Measurements from ENCODE around the gene GDI1. TPM values are rescaled to one million over a fixed set of nuclear protein-coding genes. Genes with fewer than 3 reads are reported as not detected.

GDI1 gene
- total and polyA plus RNA-seq, 7 experiments from 2014 or later: 18.8 to 174 (median 115) TPM

GRCh38 chrX:154443992-154444754 lies 7.2 kb downstream of the GDI1 start, which contains the start of gene FAM50A:
Gene FAM50A, plus strand, starts transcription at chrX:154444141. Its CDS starts 95 bp downstream, at chrX:154444236.
- no peaks in the 10 kb centered on the region for H3K9me3 ChIP-seq (ENCODE audit: control insufficient read depth in 2 of 3, low read length in 3 of 3)
- H3K27me3 ChIP-seq (ENCODE audit: control insufficient read depth in 2 of 2, insufficient read depth in 2 of 2, low read length in 2 of 2): no peaks in the 10 kb centered on the region
- peak within 1 kb of the TSS; percentile 55 for H3K4me3 ChIP-seq (ENCODE audit: low read length)
- intact Hi-C loops (cut with micrococcal nuclease): loop anchor here (1.0 to 5.0 kb wide), 3 partner anchors 13 to 33 kb away; partner anchors contain the start of gene LAGE3 (in 1 of the 2)
- H3K27me3 Mint-ChIP-seq: no peaks in the 10 kb centered on the region
- peak; percentile 91 for ATAC-seq
- H3K4me3 Mint-ChIP-seq: peak within 1 kb of the TSS; percentile 53 to 84 (median 78)
- peaks cover 0 to 6% (median 0%) of the 10 kb centered on the region in 5 donors for H3K36me3 Mint-ChIP-seq
- peak within 1 kb of the TSS; percentile 74 for H3K27ac ChIP-seq (ENCODE audit: low read depth, low read length)
- peaks cover 0 to 29% (median 10%) of the 10 kb centered on the region in 7 donors for H3K4me1 Mint-ChIP-seq
- peaks cover 0 to 3% (median 0%) of the 10 kb centered on the region in 11 donors for H3K9me3 Mint-ChIP-seq
- H3K27ac Mint-ChIP-seq: peak within 1 kb of the TSS in 6 of 9 donors; percentile 71 to 88 (median 78)
- ChIA-PET POLR2A (interaction anchor here (0.5 to 4.1 kb wide), 8 partner anchors 15 to 47 kb away, joined by 3 to 11 read pairs (median 4); partner anchors contain the start of genes ATP6AP1, RPL10, SLC10A3 and UBL4A), CTCF (no interaction called here)
- peaks cover 0 to 34% (median 0%) of the 10 kb centered on the region in 3 experiments for H3K36me3 ChIP-seq (ENCODE audit: control insufficient read depth in 2 of 3, insufficient read depth in 3 of 3, low read length in 3 of 3)
- DNase-seq: peak; percentile 38 to 81 (median 53)
- peaks cover 6 to 14% of the 10 kb centered on the region in 2 donors for H3K4me1 ChIP-seq (ENCODE audit: control insufficient read depth in 2 of 2, insufficient read depth in 2 of 2, low read length in 2 of 2)

- intact Hi-C loops (cut with micrococcal nuclease): loop anchor here (1.0 to 5.0 kb wide), 2 partner anchors 12 to 32 kb away; partner anchors contain the start of gene LAGE3 (in 1 of the 2)
- POLR2A ChIA-PET: interaction anchor here (0.7 to 4.1 kb wide), 7 partner anchors 10 to 518 kb away, joined by 3 to 11 read pairs (median 3); partner anchors contain the start of genes RPL10, SLC10A3 and UBL4A
- no peaks in the 10 kb centered on the region for H3K27me3 ChIP-seq (ENCODE audit: control insufficient read depth in 2 of 2, insufficient read depth in 2 of 2, low read length in 2 of 2)
- peak overlapping the region; percentile 74 for H3K27ac ChIP-seq (ENCODE audit: low read depth, low read length)
- CTCF ChIA-PET: no interaction called here
- H3K36me3 ChIP-seq (ENCODE audit: control insufficient read depth in 2 of 3, insufficient read depth in 3 of 3, low read length in 3 of 3): peaks cover 0 to 40% (median 0%) of the 10 kb centered on the region in 3 experiments
- Mint-ChIP-seq H3K36me3 (peaks cover 0 to 6% (median 0%) of the 10 kb centered on the region in 5 donors), H3K4me1 (peaks cover 0 to 29% (median 10%) of the 10 kb centered on the region in 7 donors), H3K4me3 (peak overlapping the region in 6 of 10 donors; percentile 4 to 84 (median 48)), H3K27ac (peak overlapping the region in 3 of 9 donors; percentile 31 to 48 (median 38)), H3K27me3 (no peaks in the 10 kb centered on the region), H3K9me3 (peaks cover 0 to 3% (median 0%) of the 10 kb centered on the region in 11 donors)
- H3K4me3 ChIP-seq (ENCODE audit: low read length): peak overlapping the region; percentile 55
- no peaks in the 10 kb centered on the region for H3K9me3 ChIP-seq (ENCODE audit: control insufficient read depth in 2 of 3, low read length in 3 of 3)
- H3K4me1 ChIP-seq (ENCODE audit: control insufficient read depth in 2 of 2, insufficient read depth in 2 of 2, low read length in 2 of 2): peaks cover 6 to 14% of the 10 kb centered on the region in 2 donors
- ATAC-seq: no peak
- DNase-seq: no peak
These were observed 7.8 kb downstream of the GDI1 start for GRCh38 chrX:154444755-154445246.

- no peak for DNase-seq
- Histone ChIP-seq H3K27ac (ENCODE audit: low read depth, low read length) (no peak overlapping the region), H3K27me3 (ENCODE audit: control insufficient read depth in 2 of 2, insufficient read depth in 2 of 2, low read length in 2 of 2) (no peaks in the 10 kb centered on the region), H3K4me1 (ENCODE audit: control insufficient read depth in 2 of 2, insufficient read depth in 2 of 2, low read length in 2 of 2) (peaks cover 6 to 14% of the 10 kb centered on the region in 2 donors), H3K9me3 (ENCODE audit: control insufficient read depth in 2 of 3, low read length in 3 of 3) (no peaks in the 10 kb centered on the region), H3K4me3 (ENCODE audit: low read length) (no peak overlapping the region), H3K36me3 (ENCODE audit: control insufficient read depth in 2 of 3, insufficient read depth in 3 of 3, low read length in 3 of 3) (peaks cover 0 to 45% (median 0%) of the 10 kb centered on the region in 3 experiments)
- ChIA-PET CTCF (no interaction called here), POLR2A (interaction anchor here (1.2 to 4.1 kb wide), 5 partner anchors 11 to 48 kb away, joined by 3 to 11 read pairs (median 7); partner anchors contain the start of genes RPL10, SLC10A3 and UBL4A)
- Mint-ChIP-seq H3K4me1 (peaks cover 0 to 22% (median 10%) of the 10 kb centered on the region in 7 donors), H3K4me3 (peak overlapping the region in 3 of 10 donors; percentile 19 to 84 (median 57)), H3K9me3 (peaks cover 0 to 4% (median 0%) of the 10 kb centered on the region in 11 donors), H3K27ac (peak overlapping the region in 2 of 9 donors; percentile 19 to 55), H3K27me3 (no peaks in the 10 kb centered on the region), H3K36me3 (peaks cover 0 to 6% (median 0%) of the 10 kb centered on the region in 5 donors)
- ATAC-seq: no peak
- intact Hi-C loops (cut with micrococcal nuclease): no loop called here
These were observed 8.8 kb downstream of the GDI1 start for GRCh38 chrX:154445776-154446175.

GRCh38 chrX:154446430-154446829 lies 9.5 kb downstream of the GDI1 start:
- Histone ChIP-seq H3K4me3 (ENCODE audit: low read length) (no peak overlapping the region), H3K4me1 (ENCODE audit: control insufficient read depth in 2 of 2, insufficient read depth in 2 of 2, low read length in 2 of 2) (peaks cover 6 to 14% of the 10 kb centered on the region in 2 donors), H3K9me3 (ENCODE audit: control insufficient read depth in 2 of 3, low read length in 3 of 3) (no peaks in the 10 kb centered on the region), H3K27me3 (ENCODE audit: control insufficient read depth in 2 of 2, insufficient read depth in 2 of 2, low read length in 2 of 2) (no peaks in the 10 kb centered on the region), H3K36me3 (ENCODE audit: control insufficient read depth in 2 of 3, insufficient read depth in 3 of 3, low read length in 3 of 3) (peaks cover 0 to 48% (median 0%) of the 10 kb centered on the region in 3 experiments), H3K27ac (ENCODE audit: low read depth, low read length) (no peak overlapping the region)
- peaks cover 0 to 4% (median 0%) of the 10 kb centered on the region in 11 donors for H3K9me3 Mint-ChIP-seq
- ChIA-PET CTCF (no interaction called here), POLR2A (interaction anchor here (1.7 to 4.1 kb wide), 3 partner anchors 40 to 49 kb away, joined by 7 to 11 read pairs (median 8); partner anchors contain the start of genes RPL10, SLC10A3 and UBL4A)
- peaks cover 0 to 17% (median 10%) of the 10 kb centered on the region in 7 donors for H3K4me1 Mint-ChIP-seq
- DNase-seq (no peak), ATAC-seq (no peak)
- intact Hi-C loops (cut with micrococcal nuclease): no loop called here
- peak overlapping the region in 1 of 9 donors; percentile 55 for H3K27ac Mint-ChIP-seq
- no peaks in the 10 kb centered on the region for H3K27me3 Mint-ChIP-seq
- peaks cover 0 to 6% (median 0%) of the 10 kb centered on the region in 5 donors for H3K36me3 Mint-ChIP-seq
- H3K4me3 Mint-ChIP-seq: no peak overlapping the region

GRCh38 chrX:154448484-154448883 lies 11.5 kb downstream of the GDI1 start:
- no peak overlapping the region for H3K4me3 Mint-ChIP-seq
- no peaks in the 10 kb centered on the region for H3K9me3 ChIP-seq (ENCODE audit: control insufficient read depth in 2 of 3, low read length in 3 of 3)
- peaks cover 0 to 7% (median 0%) of the 10 kb centered on the region in 5 donors for H3K36me3 Mint-ChIP-seq
- H3K9me3 Mint-ChIP-seq: peaks cover 0 to 4% (median 0%) of the 10 kb centered on the region in 11 donors
- ChIA-PET CTCF (no interaction called here), POLR2A (no interaction called here)
- H3K27me3 Mint-ChIP-seq: no peaks in the 10 kb centered on the region
- peaks cover 0 to 7% (median 5%) of the 10 kb centered on the region in 7 donors for H3K4me1 Mint-ChIP-seq
- H3K4me1 ChIP-seq (ENCODE audit: control insufficient read depth in 2 of 2, insufficient read depth in 2 of 2, low read length in 2 of 2): peaks cover 6 to 10% of the 10 kb centered on the region in 2 donors
- DNase-seq (no peak), ATAC-seq (no peak)
- intact Hi-C loops (cut with micrococcal nuclease): no loop called here
- no peak overlapping the region for H3K27ac ChIP-seq (ENCODE audit: low read depth, low read length)
- H3K4me3 ChIP-seq (ENCODE audit: low read length): no peak overlapping the region
- no peak overlapping the region for H3K27ac Mint-ChIP-seq
- H3K27me3 ChIP-seq (ENCODE audit: control insufficient read depth in 2 of 2, insufficient read depth in 2 of 2, low read length in 2 of 2): no peaks in the 10 kb centered on the region
- peaks cover 0 to 42% (median 0%) of the 10 kb centered on the region in 3 experiments for H3K36me3 ChIP-seq (ENCODE audit: control insufficient read depth in 2 of 3, insufficient read depth in 3 of 3, low read length in 3 of 3)

GRCh38 chrX:154449618-154450017 lies 12.7 kb downstream of the GDI1 start:
- intact Hi-C loops (cut with micrococcal nuclease): no loop called here
- no peak overlapping the region for H3K4me3 Mint-ChIP-seq
- no peak overlapping the region for H3K4me3 ChIP-seq (ENCODE audit: low read length)
- H3K27ac Mint-ChIP-seq: no peak overlapping the region
- ATAC-seq (no peak), DNase-seq (no peak)
- H3K27ac ChIP-seq (ENCODE audit: low read depth, low read length): no peak overlapping the region
- H3K4me1 Mint-ChIP-seq: peaks cover 0 to 6% (median 3%) of the 10 kb centered on the region in 7 donors
- H3K4me1 ChIP-seq (ENCODE audit: control insufficient read depth in 2 of 2, insufficient read depth in 2 of 2, low read length in 2 of 2): peaks cover 6% of the 10 kb centered on the region in 2 donors
- H3K9me3 ChIP-seq (ENCODE audit: control insufficient read depth in 2 of 3, low read length in 3 of 3): no peaks in the 10 kb centered on the region
- ChIA-PET CTCF (no interaction called here), POLR2A (no interaction called here)
- H3K27me3 ChIP-seq (ENCODE audit: control insufficient read depth in 2 of 2, insufficient read depth in 2 of 2, low read length in 2 of 2): no peaks in the 10 kb centered on the region
- peaks cover 0 to 11% (median 0%) of the 10 kb centered on the region in 5 donors for H3K36me3 Mint-ChIP-seq
- peaks cover 0 to 4% (median 0%) of the 10 kb centered on the region in 11 donors for H3K9me3 Mint-ChIP-seq
- no peaks in the 10 kb centered on the region for H3K27me3 Mint-ChIP-seq
- peaks cover 0 to 42% (median 0%) of the 10 kb centered on the region in 3 experiments for H3K36me3 ChIP-seq (ENCODE audit: control insufficient read depth in 2 of 3, insufficient read depth in 3 of 3, low read length in 3 of 3)
